ENCODE measurements around the gene PTPRN2. TPM values are rescaled to one million over a fixed set of nuclear protein-coding genes. Genes with fewer than 3 reads are reported as not detected.

The PTPRN2 gene
- total RNA-seq, 1 experiment from 2014 or later, result 2.1 TPM

GRCh38 chr7:158272091-158272490 lies 315.5 kb downstream of the PTPRN2 start:
- ATAC-seq, result no peak
- Histone ChIP-seq H2AFZ (ENCODE audit: low read depth, low read length, poor library complexity, severe bottlenecking) (no peak overlapping the region), H3K4me1 (ENCODE audit: control insufficient read depth in 1 of 2, insufficient read depth in 2 of 2, low read length in 2 of 2) (no peaks in the 10 kb centered on the region), H3K4me2 (ENCODE audit: low read length) (no peak overlapping the region), H3K36me3 (ENCODE audit: control insufficient read depth in 1 of 2, insufficient read depth in 2 of 2, low read length in 2 of 2) (no peaks in the 10 kb centered on the region), H4K20me1 (ENCODE audit: insufficient read depth) (no peaks in the 10 kb centered on the region), H3K9me2 (ENCODE audit: insufficient read depth) (no peaks in the 10 kb centered on the region), H3K27me3 (ENCODE audit: insufficient read depth, low read length) (no peaks in the 10 kb centered on the region), H3K9me3 (ENCODE audit: control insufficient read depth in 1 of 2, insufficient read depth in 1 of 2, low read depth in 1 of 2, low read length in 2 of 2) (no peaks in the 10 kb centered on the region), H3K79me2 (ENCODE audit: insufficient read depth, low read length) (no peaks in the 10 kb centered on the region), H3K27ac (ENCODE audit: low read depth, low read length) (no peak overlapping the region), H3K9ac (ENCODE audit: low read length) (no peak overlapping the region), H3K4me3 (replicated peaks in 1 of 2; ENCODE audit: low read depth in 1 of 2, low read length in 2 of 2) (no peak overlapping the region)
- TF ChIP-seq POLR2A (IDR thresholded peaks at IDR 0.05; ENCODE audit: borderline replicate concordance, extremely low read depth, insufficient read depth, insufficient read length), result no peak
- TF ChIP-seq CTCF (IDR thresholded peaks at IDR 0.05 in 2 of 3, conservative IDR thresholded peaks at IDR 0.05 in 1 of 3; ENCODE audit: borderline replicate concordance in 1 of 3, insufficient read depth in 1 of 3, low read depth in 2 of 3, low read length in 2 of 3), result no peak
- no peak for TF ChIP-seq POLR2AphosphoS5 (IDR thresholded peaks at IDR 0.05; ENCODE audit: low read depth, low read length)
- TF ChIP-seq EZH2phosphoT487 (IDR thresholded peaks at IDR 0.05; ENCODE audit: borderline replicate concordance), result no peak
- TF ChIP-seq EGR1 (IDR thresholded peaks at IDR 0.05; ENCODE audit: low read depth), result no peak
- TF ChIP-seq, protein P1, sequence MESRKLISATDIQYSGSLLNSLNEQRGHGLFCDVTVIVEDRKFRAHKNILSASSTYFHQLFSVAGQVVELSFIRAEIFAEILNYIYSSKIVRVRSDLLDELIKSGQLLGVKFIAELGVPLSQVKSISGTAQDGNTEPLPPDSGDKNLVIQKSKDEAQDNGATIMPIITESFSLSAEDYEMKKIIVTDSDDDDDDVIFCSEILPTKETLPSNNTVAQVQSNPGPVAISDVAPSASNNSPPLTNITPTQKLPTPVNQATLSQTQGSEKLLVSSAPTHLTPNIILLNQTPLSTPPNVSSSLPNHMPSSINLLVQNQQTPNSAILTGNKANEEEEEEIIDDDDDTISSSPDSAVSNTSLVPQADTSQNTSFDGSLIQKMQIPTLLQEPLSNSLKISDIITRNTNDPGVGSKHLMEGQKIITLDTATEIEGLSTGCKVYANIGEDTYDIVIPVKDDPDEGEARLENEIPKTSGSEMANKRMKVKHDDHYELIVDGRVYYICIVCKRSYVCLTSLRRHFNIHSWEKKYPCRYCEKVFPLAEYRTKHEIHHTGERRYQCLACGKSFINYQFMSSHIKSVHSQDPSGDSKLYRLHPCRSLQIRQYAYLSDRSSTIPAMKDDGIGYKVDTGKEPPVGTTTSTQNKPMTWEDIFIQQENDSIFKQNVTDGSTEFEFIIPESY (IDR thresholded peaks at IDR 0.05; ENCODE audit: extremely low read depth, insufficient replicate concordance, low read length), result no peak
- TF ChIP-seq FOSL1 (IDR thresholded peaks at IDR 0.05; ENCODE audit: low read depth), result no peak
- no peak for TF ChIP-seq ATF3 (IDR thresholded peaks at IDR 0.05)
- TF ChIP-seq JUND (IDR thresholded peaks at IDR 0.05), result no peak
- no peak for TF ChIP-seq CBX3 (IDR thresholded peaks at IDR 0.05; ENCODE audit: low read depth)
- TF ChIP-seq TCF7L2 (IDR thresholded peaks at IDR 0.05; ENCODE audit: borderline replicate concordance, extremely low read depth, insufficient read depth, insufficient read length), result no peak
- no peak for TF ChIP-seq ZFX (IDR thresholded peaks at IDR 0.05)
- no peak for TF ChIP-seq SRF (IDR thresholded peaks at IDR 0.05; ENCODE audit: low read depth)
- no peak for TF ChIP-seq SP1 (IDR thresholded peaks at IDR 0.05; ENCODE audit: low read depth)
- no peak for TF ChIP-seq RAD21 (IDR thresholded peaks at IDR 0.05; ENCODE audit: low read depth)
- no peak for TF ChIP-seq YY1 (IDR thresholded peaks at IDR 0.05; ENCODE audit: extremely low read depth, insufficient replicate concordance, low read depth, low read length)
- TF ChIP-seq CEBPB (IDR thresholded peaks at IDR 0.05; ENCODE audit: low read depth), result no peak
- TF ChIP-seq ZNF274 (IDR thresholded peaks at IDR 0.05; ENCODE audit: low read depth, low read length), result no peak
- intact Hi-C loops (cut with micrococcal nuclease), result no loop called here
- no TSS peak for BruUV-seq (replicated peaks)
- CTCF ChIA-PET, result no interaction called here
- RAD21 ChIA-PET (ENCODE audit: low non-redundant PET in 1 of 2, low total read pairs in 2 of 2, uncharacterized antibody in 2 of 2, unreplicated experiment in 2 of 2), result no interaction called here
- no peak for DNase-seq (ENCODE audit: low read depth, low spot score)
- POLR2A ChIA-PET, result no interaction called here
